Vagina (tissue), 2 donors: ENCODE results near the gene SOX18.

Experiments used
- POLR2AphosphoS5 ChIP-seq, 2 donors: sonication (generic); formaldehyde crosslinking; IDR thresholded peaks; one replicate each; pipeline ENCODE4 v1.9.0; 2017; ENCODE audit warnings: antibody characterized with exemption in 2 of 2, mild to moderate bottlenecking in 2 of 2, low read depth in 1 of 2; ENCODE audit not compliant: insufficient read depth in 1 of 2
- TF ChIP-seq, protein P1 (sequence below), 3 experiments: fragments of 450-650 bp in 2 of 3; fragments of 200-600 bp in 1 of 3; sonication (generic) in 1 of 3; IDR thresholded peaks; one replicate each; pipeline ENCODE4 v1.5.1; 2017 to 2019; ENCODE audit warnings: antibody characterized with exemption in 3 of 3, mild to moderate bottlenecking in 2 of 3, moderate library complexity in 2 of 3

GRCh38 chr20:64079273-64080012, 30.0 kb upstream of the SOX18 start, which contains the start of gene RGS19:
- TF ChIP-seq POLR2AphosphoS5 (IDR thresholded peaks at IDR 0.05; ENCODE audit: insufficient read depth in 1 of 2, low read depth in 1 of 2) = no peak
- TF ChIP-seq, protein P1, sequence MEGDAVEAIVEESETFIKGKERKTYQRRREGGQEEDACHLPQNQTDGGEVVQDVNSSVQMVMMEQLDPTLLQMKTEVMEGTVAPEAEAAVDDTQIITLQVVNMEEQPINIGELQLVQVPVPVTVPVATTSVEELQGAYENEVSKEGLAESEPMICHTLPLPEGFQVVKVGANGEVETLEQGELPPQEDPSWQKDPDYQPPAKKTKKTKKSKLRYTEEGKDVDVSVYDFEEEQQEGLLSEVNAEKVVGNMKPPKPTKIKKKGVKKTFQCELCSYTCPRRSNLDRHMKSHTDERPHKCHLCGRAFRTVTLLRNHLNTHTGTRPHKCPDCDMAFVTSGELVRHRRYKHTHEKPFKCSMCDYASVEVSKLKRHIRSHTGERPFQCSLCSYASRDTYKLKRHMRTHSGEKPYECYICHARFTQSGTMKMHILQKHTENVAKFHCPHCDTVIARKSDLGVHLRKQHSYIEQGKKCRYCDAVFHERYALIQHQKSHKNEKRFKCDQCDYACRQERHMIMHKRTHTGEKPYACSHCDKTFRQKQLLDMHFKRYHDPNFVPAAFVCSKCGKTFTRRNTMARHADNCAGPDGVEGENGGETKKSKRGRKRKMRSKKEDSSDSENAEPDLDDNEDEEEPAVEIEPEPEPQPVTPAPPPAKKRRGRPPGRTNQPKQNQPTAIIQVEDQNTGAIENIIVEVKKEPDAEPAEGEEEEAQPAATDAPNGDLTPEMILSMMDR (IDR thresholded peaks at IDR 0.05) = no peak
